GM12874 (cell line): ENCODE data around the gene FBXO7.

Source experiments
- TF ChIP-seq, protein P1 (sequence below): IDR thresholded peaks from 2 replicates; pipeline ENCODE4 v1.5.1; 2011; ENCODE audit warnings: low read depth, mild to moderate bottlenecking, control low read depth, low read length, moderate library complexity; ENCODE audit not compliant: insufficient read depth

The FBXO7 gene

DNA sequence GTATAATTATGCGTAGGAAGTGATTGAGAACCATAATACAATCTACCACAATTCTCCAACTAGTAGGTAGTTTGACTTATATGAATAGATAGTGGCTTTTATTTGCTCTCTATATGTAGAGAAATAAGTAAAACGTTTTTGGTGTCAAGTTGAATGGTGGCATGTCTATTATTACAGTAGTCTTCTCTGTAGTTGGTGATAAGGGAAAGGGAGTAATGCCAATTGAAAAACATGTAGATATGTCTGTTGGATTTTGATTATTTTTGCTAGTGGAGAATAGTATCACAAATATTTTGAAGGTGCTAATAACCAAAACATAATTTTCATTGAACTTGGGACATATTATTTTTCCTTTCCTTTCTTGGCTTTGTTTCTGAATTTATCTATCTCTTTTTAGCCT, 17.5 kb downstream of the FBXO7 start:
- TF ChIP-seq, protein P1, sequence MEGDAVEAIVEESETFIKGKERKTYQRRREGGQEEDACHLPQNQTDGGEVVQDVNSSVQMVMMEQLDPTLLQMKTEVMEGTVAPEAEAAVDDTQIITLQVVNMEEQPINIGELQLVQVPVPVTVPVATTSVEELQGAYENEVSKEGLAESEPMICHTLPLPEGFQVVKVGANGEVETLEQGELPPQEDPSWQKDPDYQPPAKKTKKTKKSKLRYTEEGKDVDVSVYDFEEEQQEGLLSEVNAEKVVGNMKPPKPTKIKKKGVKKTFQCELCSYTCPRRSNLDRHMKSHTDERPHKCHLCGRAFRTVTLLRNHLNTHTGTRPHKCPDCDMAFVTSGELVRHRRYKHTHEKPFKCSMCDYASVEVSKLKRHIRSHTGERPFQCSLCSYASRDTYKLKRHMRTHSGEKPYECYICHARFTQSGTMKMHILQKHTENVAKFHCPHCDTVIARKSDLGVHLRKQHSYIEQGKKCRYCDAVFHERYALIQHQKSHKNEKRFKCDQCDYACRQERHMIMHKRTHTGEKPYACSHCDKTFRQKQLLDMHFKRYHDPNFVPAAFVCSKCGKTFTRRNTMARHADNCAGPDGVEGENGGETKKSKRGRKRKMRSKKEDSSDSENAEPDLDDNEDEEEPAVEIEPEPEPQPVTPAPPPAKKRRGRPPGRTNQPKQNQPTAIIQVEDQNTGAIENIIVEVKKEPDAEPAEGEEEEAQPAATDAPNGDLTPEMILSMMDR: no peak

DNA sequence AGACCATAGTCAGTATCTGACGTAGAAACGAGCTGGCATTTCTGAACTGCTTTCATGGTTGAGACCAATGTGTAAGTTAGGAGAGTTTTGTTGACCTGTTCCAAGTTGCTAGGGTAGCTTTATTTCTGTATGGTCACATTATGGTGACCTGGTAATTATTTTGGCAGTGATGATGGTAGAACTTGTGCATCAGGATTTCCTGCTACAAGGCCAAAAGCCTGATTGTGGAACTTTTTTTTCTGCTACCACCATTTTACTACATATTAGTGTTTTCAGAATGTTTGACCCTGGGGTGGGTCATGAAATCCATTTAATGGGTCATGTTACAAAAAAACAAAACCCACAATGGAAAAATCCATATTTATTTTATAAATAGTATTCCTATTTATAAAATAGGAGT, 18.9 kb downstream of the FBXO7 start:
- TF ChIP-seq, protein P1: no peak

- TF ChIP-seq, protein P1: no peak
Observed at GRCh38 chr22:32494971-32495370, 20.4 kb downstream of the FBXO7 start.

DNA sequence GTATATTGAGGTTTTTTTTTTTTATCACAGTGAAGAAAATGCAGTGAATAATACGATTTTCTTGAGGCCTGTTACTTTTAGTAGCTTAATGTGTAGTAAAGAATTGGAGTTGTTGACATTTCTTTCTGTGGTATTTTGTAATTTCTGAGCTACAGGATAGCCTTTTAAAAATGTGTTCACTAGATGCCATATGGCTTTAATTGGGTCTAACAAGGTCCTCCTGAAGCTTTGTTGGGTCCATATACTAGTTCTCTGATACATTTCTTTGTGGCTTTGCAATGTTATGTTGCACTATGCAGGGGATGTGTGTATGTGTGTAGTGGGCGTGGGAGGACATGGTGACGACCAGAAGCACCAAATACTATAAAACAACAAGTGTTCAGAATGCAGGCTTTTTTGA, 25.1 kb downstream of the FBXO7 start:
- TF ChIP-seq, protein P1: no peak

- TF ChIP-seq, protein P1: no peak
Observed at GRCh38 chr22:32501836-32502752, 27.5 kb downstream of the FBXO7 start.

- TF ChIP-seq, protein P1: no peak
Observed at GRCh38 chr22:32509045-32509444, 34.4 kb downstream of the FBXO7 start.

DNA sequence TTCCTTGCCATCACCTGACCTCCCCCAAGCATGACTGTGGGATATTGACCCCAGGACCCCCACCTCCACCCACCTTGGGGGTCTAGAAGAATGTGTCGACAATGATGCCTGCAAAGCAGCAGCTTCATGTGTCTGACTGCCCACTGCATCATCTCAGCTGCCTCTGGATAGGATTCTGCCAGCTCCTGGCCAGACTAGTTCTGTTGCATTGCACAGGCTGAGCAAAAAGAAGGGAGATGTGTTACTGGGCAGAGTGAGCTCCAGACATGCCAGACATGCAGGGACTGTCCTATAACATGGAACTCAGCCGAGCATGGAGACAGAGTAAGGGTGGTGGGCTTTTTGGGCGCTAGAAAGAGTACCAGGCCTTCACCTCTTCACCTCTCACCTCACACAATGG, 36.7 kb downstream of the FBXO7 start:
- TF ChIP-seq, protein P1: no peak
